Gastroesophageal sphincter (tissue), 4 donors: ENCODE results near the gene C19orf47. TPM values are rescaled to one million over a fixed set of nuclear protein-coding genes. Genes with fewer than 3 reads are reported as not detected.

Source experiments
- ATAC-seq: fragments of 150-250 bp; one replicate; pipeline ENCODE4 v1.9.1; 2016; ENCODE audit warnings: mild to moderate bottlenecking, moderate library complexity
- H3K27ac ChIP-seq, 4 donors: fragments of 200-600 bp; sonication (generic) in 3 of 4; 1 replicate in 3 of 4; 2 replicates in 1 of 4; pipeline ENCODE4 v1.5.1; 2016 to 2019
- H3K27me3 ChIP-seq: fragments of 200-600 bp; sonication (generic); one replicate; pipeline ENCODE4 v1.5.1; 2019
- H3K36me3 ChIP-seq, 2 donors: fragments of 200-600 bp; sonication (generic); one replicate each; pipeline ENCODE4 v1.5.1; 2019; ENCODE audit warnings: control low read depth in 1 of 2
- H3K4me1 ChIP-seq, 3 donors: fragments of 200-600 bp; sonication (generic); 1 replicate in 2 of 3; 2 replicates in 1 of 3; pipeline ENCODE4 v1.5.1; 2016 to 2019; ENCODE audit warnings: control low read depth in 2 of 3
- H3K4me3 ChIP-seq, 2 donors: fragments of 200-600 bp; sonication (generic); one replicate each; pipeline ENCODE4 v1.5.1; 2019; ENCODE audit warnings: mild to moderate bottlenecking in 1 of 2, moderate library complexity in 1 of 2
- H3K9me3 ChIP-seq, 3 donors: fragments of 200-600 bp; sonication (generic); one replicate each; pipeline ENCODE4 v1.5.1; 2017 to 2019; ENCODE audit warnings: control low read depth in 2 of 3
- CTCF ChIP-seq, 4 experiments: fragments of 200-600 bp in 2 of 4; fragments of 450-650 bp in 2 of 4; sonication (generic) in 1 of 4; IDR thresholded peaks; one replicate each; pipeline ENCODE4 v1.5.1; 2017 to 2019; ENCODE audit warnings: antibody characterized with exemption in 4 of 4, mild to moderate bottlenecking in 2 of 4, moderate library complexity in 2 of 4
- EP300 ChIP-seq: sonication (generic); formaldehyde crosslinking; IDR thresholded peaks from one replicate; pipeline ENCODE4 v1.6.1; 2017; ENCODE audit warnings: antibody characterized with exemption, mild to moderate bottlenecking
- POLR2A ChIP-seq, 2 donors: fragments of 450-650 bp; IDR thresholded peaks; one replicate each; pipeline ENCODE4 v1.6.1; 2017; ENCODE audit warnings: antibody characterized with exemption in 2 of 2, mild to moderate bottlenecking in 2 of 2, moderate library complexity in 1 of 2
- POLR2AphosphoS5 ChIP-seq: sonication (generic); formaldehyde crosslinking; IDR thresholded peaks from one replicate; pipeline ENCODE4 v1.6.1; 2017; ENCODE audit warnings: antibody characterized with exemption
- WGBS, 2 donors: methylation state at CpG; one replicate each; pipeline ENCODE4 v1.1.5; 2018; ENCODE audit warnings: low coverage in 1 of 2; 5-methylcytosine and 5-hydroxymethylcytosine counted together
- total RNA-seq, 4 donors: library from RNA; depleted of rRNA; stranded (reverse); fragments of >200 nt; gene quantifications; one replicate each; pipeline ENCODE4 v1.1.0, GENCODE V29; 2016

Gene C19orf47
- total RNA-seq, 4 donors from 2014 or later = 10.0 to 29.7 (median 19.2) TPM

GRCh38 chr19:40317338-40317737 is 30.9 kb downstream of the C19orf47 start:
- 77 to 79% methylated on average over 7 of the region's 7 CpGs for WGBS, 2 donors
- Histone ChIP-seq H3K36me3 (peaks cover 0 to 53% of the 10 kb centered on the region in 2 donors), H3K27ac (no peak overlapping the region), H3K9me3 (no peaks in the 10 kb centered on the region), H3K4me3 (no peak overlapping the region), H3K4me1 (no peaks in the 10 kb centered on the region), H3K27me3 (no peaks in the 10 kb centered on the region)
- TF ChIP-seq CTCF (IDR thresholded peaks at IDR 0.05) = no peak
- no peak for TF ChIP-seq POLR2AphosphoS5
- TF ChIP-seq POLR2A (IDR thresholded peaks at IDR 0.05) = no peak
- TF ChIP-seq EP300 = no peak
- no peak for ATAC-seq

- 44 to 60% methylated on average over 2 of the region's 5 CpGs for WGBS, 2 donors
- ATAC-seq = no peak
Measured at GRCh38 chr19:40315812-40316470, 32.3 kb downstream of the C19orf47 start.

GRCh38 chr19:40314656-40315055 is 33.5 kb downstream of the C19orf47 start:
- H3K9me3 ChIP-seq = no peaks in the 10 kb centered on the region
- H3K4me1 ChIP-seq = no peaks in the 10 kb centered on the region
- no peaks in the 10 kb centered on the region for H3K27me3 ChIP-seq
- no peak overlapping the region for H3K27ac ChIP-seq
- ATAC-seq = no peak
- H3K36me3 ChIP-seq = peaks cover 0 to 26% of the 10 kb centered on the region in 2 donors
- no peak overlapping the region for H3K4me3 ChIP-seq
- 67 to 82% methylated on average over 1 to 2 of the region's 2 CpGs for WGBS, 2 donors
- TF ChIP-seq POLR2A (IDR thresholded peaks at IDR 0.05) = no peak
- no peak for TF ChIP-seq CTCF (IDR thresholded peaks at IDR 0.05)
- TF ChIP-seq EP300 = no peak
- TF ChIP-seq POLR2AphosphoS5 = no peak

More at GRCh38 chr19:40315812-40316470, 32.3 kb downstream of the C19orf47 start:
- Histone ChIP-seq H3K4me1 (no peaks in the 10 kb centered on the region), H3K27me3 (no peaks in the 10 kb centered on the region), H3K27ac (no peak overlapping the region), H3K4me3 (no peak overlapping the region), H3K9me3 (no peaks in the 10 kb centered on the region), H3K36me3 (peaks cover 0 to 39% of the 10 kb centered on the region in 2 donors)
- TF ChIP-seq POLR2A (IDR thresholded peaks at IDR 0.05) (no peak), EP300 (no peak), POLR2AphosphoS5 (no peak), CTCF (IDR thresholded peaks at IDR 0.05) (no peak)

- Histone ChIP-seq H3K4me3 (no peak overlapping the region), H3K9me3 (no peaks in the 10 kb centered on the region), H3K27ac (no peak overlapping the region), H3K27me3 (no peaks in the 10 kb centered on the region), H3K4me1 (no peaks in the 10 kb centered on the region), H3K36me3 (peaks cover 0 to 18% of the 10 kb centered on the region in 2 donors)
- ATAC-seq = no peak
- TF ChIP-seq POLR2AphosphoS5 (no peak), EP300 (no peak), CTCF (IDR thresholded peaks at IDR 0.05) (no peak)
- 89 to 100% methylated on average over 4 to 8 of the region's 9 CpGs for WGBS, 2 donors
Measured at GRCh38 chr19:40313229-40313983, 34.8 kb downstream of the C19orf47 start.
